GM19099 (cell line): ENCODE results near the gene SEPTIN10.

Experiments used
- POLR2A ChIP-seq: IDR thresholded peaks from 3 replicates; pipeline ENCODE4 v1.6.1; 2011; ENCODE audit warnings: low read depth; ENCODE audit not compliant: insufficient read length; ENCODE audit errors: extremely low read depth

SEPTIN10 gene

GRCh38 chr2:109614715-109615636 is 1.2 kb upstream of the SEPTIN10 start:
- no peak for TF ChIP-seq POLR2A

GRCh38 chr2:109613081-109613921 is 465 bp downstream of the SEPTIN10 start:
- no peak for TF ChIP-seq POLR2A

- no peak for TF ChIP-seq POLR2A
Measured at GRCh38 chr2:109611467-109612095, 2.2 kb downstream of the SEPTIN10 start.

GRCh38 chr2:109609352-109610024 is 4.3 kb downstream of the SEPTIN10 start:
- TF ChIP-seq POLR2A: no peak

- no peak for TF ChIP-seq POLR2A
Measured at GRCh38 chr2:109607766-109608165, 6.0 kb downstream of the SEPTIN10 start.

- no peak for TF ChIP-seq POLR2A
Measured at GRCh38 chr2:109604597-109604996, 9.2 kb downstream of the SEPTIN10 start.

DNA sequence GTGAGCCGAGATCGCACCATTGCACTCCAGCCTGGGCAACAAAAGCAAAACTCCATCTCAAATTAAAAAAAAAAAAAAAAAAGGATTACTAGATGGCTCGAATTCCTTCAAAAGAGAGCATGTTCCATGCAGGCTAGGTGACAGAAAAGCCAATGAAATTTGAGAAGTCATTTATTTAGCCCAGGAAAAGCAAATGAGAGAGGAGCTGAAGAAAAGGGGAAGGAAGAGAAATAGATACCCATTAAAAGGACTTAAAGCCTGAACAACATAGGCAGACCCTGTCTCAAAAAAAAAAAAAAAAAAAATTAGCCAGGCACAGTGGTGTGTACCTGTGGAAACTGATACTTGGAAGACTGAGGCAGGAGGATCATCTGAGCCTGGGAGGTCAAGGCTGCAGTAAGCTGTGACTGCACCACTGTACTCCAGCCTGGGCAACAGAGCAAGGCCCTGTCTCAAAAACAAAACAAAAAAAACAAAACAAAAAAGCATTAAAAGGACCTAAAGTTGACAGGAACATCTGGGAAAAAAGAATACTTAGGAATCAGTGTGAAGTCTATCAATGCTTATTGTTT is 11.1 kb downstream of the SEPTIN10 start:
- TF ChIP-seq POLR2A: no peak

- TF ChIP-seq POLR2A: no peak
Measured at GRCh38 chr2:109601783-109602182, 12.0 kb downstream of the SEPTIN10 start.

DNA sequence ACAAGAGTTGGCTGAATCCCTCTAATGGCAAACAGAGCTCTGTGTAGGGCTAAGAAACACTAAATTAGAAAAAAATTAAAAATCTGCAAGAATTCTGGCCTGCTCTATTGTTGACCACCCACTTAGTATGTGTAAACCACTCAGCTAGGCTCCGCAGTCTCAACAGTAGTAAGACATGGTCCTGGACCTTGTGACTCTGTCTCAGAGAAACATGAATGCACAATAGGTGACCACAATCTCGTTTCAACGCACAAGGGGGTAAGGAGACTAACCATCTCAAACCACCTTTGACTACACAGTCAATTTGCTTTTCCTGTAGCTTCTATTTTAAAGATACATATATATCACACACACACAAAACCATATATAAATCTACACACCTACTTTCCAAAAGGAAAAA is 16.5 kb downstream of the SEPTIN10 start:
- TF ChIP-seq POLR2A: no peak

GRCh38 chr2:109595644-109596043 is 18.1 kb downstream of the SEPTIN10 start:
- TF ChIP-seq POLR2A: no peak

GRCh38 chr2:109594246-109594885 is 19.4 kb downstream of the SEPTIN10 start:
- no peak for TF ChIP-seq POLR2A

GRCh38 chr2:109592905-109593304 is 20.9 kb downstream of the SEPTIN10 start:
- no peak for TF ChIP-seq POLR2A

- no peak for TF ChIP-seq POLR2A
Measured at GRCh38 chr2:109591206-109591605, 22.6 kb downstream of the SEPTIN10 start.

- TF ChIP-seq POLR2A: no peak
Measured at GRCh38 chr2:109586687-109587086, 27.1 kb downstream of the SEPTIN10 start.
